ENCODE measurements around the gene RTP4.

RTP4 gene

GRCh38 chr3:187334904-187335303 is 33.3 kb upstream of the RTP4 start:
- no peak for TF ChIP-seq TAF1 (IDR thresholded peaks at IDR 0.05; ENCODE audit: borderline replicate concordance, insufficient read depth, low read length)
- no peak for TF ChIP-seq SIN3A (IDR thresholded peaks at IDR 0.05; ENCODE audit: borderline replicate concordance, insufficient read depth, low read length)
- no peak for TF ChIP-seq POLR2AphosphoS5 (IDR thresholded peaks at IDR 0.05; ENCODE audit: low read depth, low read length)
- no peak for TF ChIP-seq FOXP2 (optimal IDR thresholded peaks at IDR 0.05; ENCODE audit: borderline replicate concordance, extremely low read depth, extremely low read length, insufficient read depth)

- no peak for TF ChIP-seq FOXP2 (optimal IDR thresholded peaks at IDR 0.05; ENCODE audit: borderline replicate concordance, extremely low read depth, extremely low read length, insufficient read depth)
- TF ChIP-seq SIN3A (IDR thresholded peaks at IDR 0.05; ENCODE audit: borderline replicate concordance, insufficient read depth, low read length), result no peak
- TF ChIP-seq POLR2AphosphoS5 (IDR thresholded peaks at IDR 0.05; ENCODE audit: low read depth, low read length), result no peak
- TF ChIP-seq TAF1 (IDR thresholded peaks at IDR 0.05; ENCODE audit: borderline replicate concordance, insufficient read depth, low read length), result no peak
- TF ChIP-seq REST (IDR thresholded peaks at IDR 0.05; ENCODE audit: insufficient read depth in 1 of 2, low read depth in 2 of 2, low read length in 2 of 2), result no peak
These were observed 31.9 kb upstream of the RTP4 start for GRCh38 chr3:187336322-187336721.

GRCh38 chr3:187340578-187340977 is 27.6 kb upstream of the RTP4 start:
- TF ChIP-seq TAF1 (IDR thresholded peaks at IDR 0.05; ENCODE audit: borderline replicate concordance, insufficient read depth, low read length) (no peak), FOXP2 (optimal IDR thresholded peaks at IDR 0.05; ENCODE audit: borderline replicate concordance, extremely low read depth, extremely low read length, insufficient read depth) (no peak), REST (IDR thresholded peaks at IDR 0.05; ENCODE audit: insufficient read depth in 1 of 2, low read depth in 2 of 2, low read length in 2 of 2) (no peak), POLR2AphosphoS5 (IDR thresholded peaks at IDR 0.05; ENCODE audit: low read depth, low read length) (no peak), SIN3A (IDR thresholded peaks at IDR 0.05; ENCODE audit: borderline replicate concordance, insufficient read depth, low read length) (no peak)

- TF ChIP-seq REST (IDR thresholded peaks at IDR 0.05; ENCODE audit: insufficient read depth in 1 of 2, low read depth in 2 of 2, low read length in 2 of 2) (no peak), SIN3A (IDR thresholded peaks at IDR 0.05; ENCODE audit: borderline replicate concordance, insufficient read depth, low read length) (no peak), FOXP2 (optimal IDR thresholded peaks at IDR 0.05; ENCODE audit: borderline replicate concordance, extremely low read depth, extremely low read length, insufficient read depth) (no peak), POLR2AphosphoS5 (IDR thresholded peaks at IDR 0.05; ENCODE audit: low read depth, low read length) (no peak), TAF1 (IDR thresholded peaks at IDR 0.05; ENCODE audit: borderline replicate concordance, insufficient read depth, low read length) (no peak)
These were observed 25.9 kb upstream of the RTP4 start for GRCh38 chr3:187342255-187342654.

GRCh38 chr3:187343670-187344069 is 24.5 kb upstream of the RTP4 start:
- TF ChIP-seq REST (IDR thresholded peaks at IDR 0.05; ENCODE audit: insufficient read depth in 1 of 2, low read depth in 2 of 2, low read length in 2 of 2), result no peak
- TF ChIP-seq FOXP2 (optimal IDR thresholded peaks at IDR 0.05; ENCODE audit: borderline replicate concordance, extremely low read depth, extremely low read length, insufficient read depth), result no peak
- TF ChIP-seq SIN3A (IDR thresholded peaks at IDR 0.05; ENCODE audit: borderline replicate concordance, insufficient read depth, low read length), result no peak
